ENCODE data around the gene SIGLEC10. TPM values are rescaled to one million over a fixed set of nuclear protein-coding genes. Genes with fewer than 3 reads are reported as not detected.
A peak's percentile ranks its signal among the peaks of the same experiment; 100 is the strongest.
"Not testable (repeated sequence)": the region's sequence is repeated elsewhere in the genome, so short reads cannot be mapped to it uniquely, and the experiment has no call there.

Gene SIGLEC10
- total RNA-seq = 1 to 10 TPM in 1 of 8 experiments, under 1 TPM in 5, not detected in 2; 0.05 to 1.2 (median 0.71) TPM

GRCh38 chr19:51417107-51417809, at the start of gene SIGLEC10:
Gene SIGLEC10, minus strand, starts transcription at chr19:51417642. Its CDS starts 61 bp downstream, at chr19:51417581.
- Histone ChIP-seq H3K27ac (no peak within 1 kb of the TSS), H3K4me3 (no peak within 1 kb of the TSS), H3K4me1 (replicated peaks in 1 of 2) (no peaks in the 10 kb centered on the region)
- ATAC-seq (replicated peaks in 6 of 8) = no peak
- in situ Hi-C loops (cut with MboI; ENCODE audit: low pct_unique_long_range_greater_than_20kb in 2 of 9, low sequenced_read_pairs in 9 of 9, unreplicated experiment in 9 of 9) = no loop called here
- 33 to 90% (median 70%) methylated on average over 2 to 6 of the region's 21 CpGs; no CpG with 5 or more reads in 5 of the 10 experiments for WGBS, 10 experiments

DNA sequence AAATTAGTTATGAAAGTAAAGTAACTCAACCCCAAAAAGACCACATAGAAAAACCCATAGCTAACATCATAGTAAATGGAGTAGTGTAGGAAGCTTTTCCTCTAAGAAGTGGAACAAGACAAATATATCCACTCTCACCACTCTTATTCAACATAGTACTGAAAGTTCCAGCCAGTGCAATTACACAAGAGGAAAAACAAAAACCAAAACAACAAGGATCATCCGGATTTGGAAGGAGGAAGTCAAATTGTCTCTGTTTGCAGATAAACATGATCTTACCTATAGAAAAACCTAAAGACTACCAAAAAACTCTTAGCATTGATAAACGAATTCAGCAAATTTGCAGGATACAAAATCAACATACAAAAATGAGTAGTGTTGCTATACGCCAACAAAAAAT, 49.3 kb upstream of the SIGLEC10 start:
- WGBS, 10 experiments = 0 to 55% (median 22%) methylated on average over 2 to 3 of the region's 3 CpGs; no CpG with 5 or more reads in 1 of the 10 experiments
- Histone ChIP-seq H3K4me1 (replicated peaks in 1 of 2) (no peaks in the 10 kb centered on the region), H3K4me3 (no peak overlapping the region), H3K27ac (no peak overlapping the region)
- in situ Hi-C loops (cut with MboI; ENCODE audit: low pct_unique_long_range_greater_than_20kb in 2 of 9, low sequenced_read_pairs in 9 of 9, unreplicated experiment in 9 of 9) = loop anchor here in 4 of 9 experiments (25.0 kb wide), 2 partner anchors 196 to 321 kb away; partner anchors contain the start of gene FPR3 (in 2 of the 4)
- no peak for ATAC-seq (replicated peaks in 6 of 8)

DNA sequence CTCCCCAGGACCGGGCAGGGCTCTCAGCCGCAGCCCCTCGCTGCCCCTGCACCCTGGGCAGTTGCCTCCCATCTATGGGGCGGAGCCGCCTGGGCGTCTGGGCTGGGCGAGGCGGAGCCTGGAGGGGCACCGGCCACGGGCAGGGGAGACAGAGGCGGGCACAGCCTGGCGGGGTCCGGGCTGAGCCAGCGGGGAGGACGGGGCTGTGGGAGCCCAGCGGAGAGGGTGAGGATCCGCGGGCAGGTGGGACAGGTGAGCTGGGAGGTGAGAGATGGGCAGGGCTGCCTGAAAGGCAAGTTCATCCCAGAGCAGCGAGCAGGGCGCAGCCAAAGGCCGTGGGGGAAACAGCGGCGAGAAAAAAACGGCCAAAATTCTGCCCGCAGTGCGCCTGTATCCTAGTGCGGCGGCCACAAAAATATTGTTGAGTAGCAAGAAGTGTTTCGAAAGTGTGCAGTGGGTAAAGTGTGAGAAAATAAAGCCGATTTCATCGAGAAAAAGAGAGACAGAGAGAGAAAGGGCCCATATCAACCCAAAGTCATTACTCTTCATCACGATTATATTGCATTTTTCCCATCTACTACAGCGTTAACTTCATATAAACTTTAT, 46.6 kb upstream of the SIGLEC10 start:
- H3K4me1 ChIP-seq (replicated peaks in 1 of 2); H3K4me3 ChIP-seq; H3K27ac ChIP-seq: not testable (repeated sequence)
- in situ Hi-C loops (cut with MboI; ENCODE audit: low pct_unique_long_range_greater_than_20kb in 2 of 9, low sequenced_read_pairs in 9 of 9, unreplicated experiment in 9 of 9) = loop anchor here in 4 of 9 experiments (25.0 kb wide), 2 partner anchors 198 to 323 kb away; partner anchors contain the start of gene FPR3 (in 2 of the 4)
- WGBS, 10 experiments = 46 to 83% (median 60%) methylated on average over 2 to 9 of the region's 33 CpGs; no CpG with 5 or more reads in 2 of the 10 experiments
- peak in 1 of 8 experiments; percentile 57 for ATAC-seq (replicated peaks in 6 of 8)

DNA sequence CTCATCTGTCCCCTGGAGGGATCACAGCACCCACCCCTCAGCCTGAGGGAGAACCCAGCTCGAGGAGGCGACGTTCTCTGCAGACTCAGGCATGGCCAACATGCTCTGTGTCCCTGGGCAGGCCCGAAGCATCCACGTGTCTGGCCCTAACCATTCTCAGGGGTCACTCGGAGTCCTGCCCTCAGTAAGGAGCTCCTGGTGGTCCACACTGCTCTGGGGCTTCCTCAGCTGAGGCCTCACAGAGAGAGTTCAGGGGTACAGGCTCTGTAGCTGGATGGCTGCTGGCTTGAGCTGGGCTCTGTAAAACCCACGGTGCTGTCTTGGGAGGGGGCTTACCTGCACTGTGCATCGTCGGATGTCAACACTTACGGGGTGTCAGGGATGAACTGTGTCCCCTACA, 45.2 kb upstream of the SIGLEC10 start:
- in situ Hi-C loops (cut with MboI; ENCODE audit: low pct_unique_long_range_greater_than_20kb in 2 of 9, low sequenced_read_pairs in 9 of 9, unreplicated experiment in 9 of 9) = loop anchor here in 4 of 9 experiments (25.0 kb wide), 2 partner anchors 200 to 325 kb away; partner anchors contain the start of gene FPR3 (in 2 of the 4)

DNA sequence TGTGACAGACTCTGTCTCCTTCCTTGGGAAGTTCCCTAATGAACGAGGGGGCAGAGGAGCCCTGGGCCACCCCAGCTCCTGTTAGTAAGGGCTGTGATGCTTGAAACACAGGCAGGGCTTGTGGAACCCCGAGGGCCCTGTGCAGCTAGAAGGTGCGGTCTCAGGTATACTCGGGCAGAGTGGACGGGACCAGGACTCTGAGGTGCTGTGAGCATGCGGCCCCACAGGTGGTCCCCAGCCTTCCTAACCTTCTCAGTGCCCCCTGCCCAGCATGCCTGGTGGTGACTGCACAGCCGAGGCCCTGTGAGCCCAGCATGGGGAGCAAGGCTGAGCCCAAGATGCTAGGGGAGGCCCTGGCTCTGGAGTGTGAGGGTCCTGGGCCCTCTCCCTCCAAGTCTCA, 44.8 kb upstream of the SIGLEC10 start:
- no peak overlapping the region for H3K27ac ChIP-seq
- no peak overlapping the region for H3K4me3 ChIP-seq
- no peak for ATAC-seq (replicated peaks in 6 of 8)
- in situ Hi-C loops (cut with MboI; ENCODE audit: low pct_unique_long_range_greater_than_20kb in 2 of 9, low sequenced_read_pairs in 9 of 9, unreplicated experiment in 9 of 9) = loop anchor here in 4 of 9 experiments (25.0 kb wide), 2 partner anchors 200 to 325 kb away; partner anchors contain the start of gene FPR3 (in 2 of the 4)
- 0% methylated on average over 1 of the region's 7 CpGs; no CpG with 5 or more reads in 9 of the 10 experiments for WGBS, 10 experiments
- no peaks in the 10 kb centered on the region for H3K4me1 ChIP-seq (replicated peaks in 1 of 2)

More for the DNA sequence above, 45.2 kb upstream of the SIGLEC10 start:
- H3K4me1 ChIP-seq (replicated peaks in 1 of 2) = no peaks in the 10 kb centered on the region
- no peak overlapping the region for H3K4me3 ChIP-seq
- no peak for ATAC-seq (replicated peaks in 6 of 8)
- no peak overlapping the region for H3K27ac ChIP-seq
- 12 to 69% (median 40%) methylated on average over 2 to 5 of the region's 10 CpGs; no CpG with 5 or more reads in 5 of the 10 experiments for WGBS, 10 experiments

GRCh38 chr19:51461723-51462161, 44.3 kb upstream of the SIGLEC10 start:
- no peaks in the 10 kb centered on the region for H3K4me1 ChIP-seq (replicated peaks in 1 of 2)
- no peak overlapping the region for H3K4me3 ChIP-seq
- no peak for ATAC-seq (replicated peaks in 6 of 8)
- in situ Hi-C loops (cut with MboI; ENCODE audit: low pct_unique_long_range_greater_than_20kb in 2 of 9, low sequenced_read_pairs in 9 of 9, unreplicated experiment in 9 of 9) = loop anchor here in 4 of 9 experiments (25.0 kb wide), 2 partner anchors 201 to 326 kb away; partner anchors contain the start of gene FPR3 (in 2 of the 4)
- WGBS, 10 experiments = 17 to 72% (median 26%) methylated on average over 1 to 5 of the region's 8 CpGs; no CpG with 5 or more reads in 6 of the 10 experiments
- no peak overlapping the region for H3K27ac ChIP-seq

GRCh38 chr19:51460164-51460992, 42.9 kb upstream of the SIGLEC10 start:
- ATAC-seq (replicated peaks in 6 of 8) = peak in 5 of 8 experiments; percentile 36 to 67 (median 54)
- Histone ChIP-seq H3K4me3 (peak overlapping the region in 2 of 5 donors; percentile 14 to 18), H3K4me1 (replicated peaks in 1 of 2) (no peaks in the 10 kb centered on the region), H3K27ac (no peak overlapping the region)
- WGBS, 10 experiments = 0 to 27% (median 17%) methylated on average over 1 to 10 of the region's 13 CpGs; no CpG with 5 or more reads in 3 of the 10 experiments
- in situ Hi-C loops (cut with MboI; ENCODE audit: low pct_unique_long_range_greater_than_20kb in 2 of 9, low sequenced_read_pairs in 9 of 9, unreplicated experiment in 9 of 9) = loop anchor here in 4 of 9 experiments (25.0 kb wide), 2 partner anchors 202 to 327 kb away; partner anchors contain the start of gene FPR3 (in 2 of the 4)

DNA sequence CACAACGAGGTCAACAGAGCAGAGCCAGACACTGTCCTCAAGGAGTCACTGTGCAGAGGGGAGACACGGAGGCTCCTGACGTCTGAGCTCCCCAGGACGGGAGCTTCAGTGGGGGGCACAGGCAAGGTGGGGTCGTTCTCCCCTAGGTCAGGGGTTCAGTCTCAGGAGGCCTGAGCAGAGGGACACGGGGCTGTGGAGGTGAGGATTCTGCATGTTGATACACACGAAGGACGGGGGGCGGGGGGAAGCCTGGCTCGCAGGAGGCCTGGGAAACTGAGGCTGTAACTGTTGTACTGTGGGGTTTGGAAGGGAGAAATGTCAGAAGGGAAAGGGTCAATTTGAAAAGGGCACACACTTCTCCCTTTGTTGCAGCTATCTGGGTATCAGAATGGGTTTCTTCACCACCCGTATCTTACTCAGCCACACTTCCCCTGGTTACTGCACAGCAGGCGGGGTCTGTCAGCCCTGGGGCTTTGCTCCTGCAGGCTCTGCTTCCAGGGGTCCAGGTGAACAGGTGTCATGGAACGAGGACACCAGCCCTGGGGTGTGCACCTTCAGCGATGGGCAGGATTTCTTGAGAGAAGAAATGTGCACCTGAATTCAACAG, 41.6 kb upstream of the SIGLEC10 start:
- Histone ChIP-seq H3K27ac (no peak overlapping the region), H3K4me3 (no peak overlapping the region), H3K4me1 (replicated peaks in 1 of 2) (no peaks in the 10 kb centered on the region)
- ATAC-seq (replicated peaks in 6 of 8) = no peak
- in situ Hi-C loops (cut with MboI; ENCODE audit: low pct_unique_long_range_greater_than_20kb in 2 of 9, low sequenced_read_pairs in 9 of 9, unreplicated experiment in 9 of 9) = loop anchor here in 4 of 9 experiments (25.0 kb wide), 2 partner anchors 203 to 328 kb away; partner anchors contain the start of gene FPR3 (in 2 of the 4)
- WGBS, 10 experiments = 0 to 100% (median 46%) methylated on average over 1 to 9 of the region's 14 CpGs; no CpG with 5 or more reads in 3 of the 10 experiments

- 0 to 54% (median 36%) methylated on average over 1 to 6 of the region's 10 CpGs; no CpG with 5 or more reads in 6 of the 10 experiments for WGBS, 10 experiments
- no peak for ATAC-seq (replicated peaks in 6 of 8)
- Histone ChIP-seq H3K27ac (no peak within 1 kb of the TSS), H3K4me3 (no peak within 1 kb of the TSS), H3K4me1 (replicated peaks in 1 of 2) (no peaks in the 10 kb centered on the region)
- in situ Hi-C loops (cut with MboI; ENCODE audit: low pct_unique_long_range_greater_than_20kb in 2 of 9, low sequenced_read_pairs in 9 of 9, unreplicated experiment in 9 of 9) = loop anchor here in 4 of 9 experiments (25.0 kb wide), 2 partner anchors 204 to 329 kb away; partner anchors contain the start of gene FPR3 (in 2 of the 4)
These were observed 40.7 kb upstream of the SIGLEC10 start, which contains the start of gene SIGLEC8 for GRCh38 chr19:51458051-51458645. Gene SIGLEC8, minus strand, starts transcription at chr19:51458454. Its CDS starts 67 bp downstream, at chr19:51458387.

- no peak for ATAC-seq (replicated peaks in 6 of 8)
- H3K27ac ChIP-seq = no peak overlapping the region
- H3K4me3 ChIP-seq = no peak overlapping the region
- 0 to 74% (median 0%) methylated on average over 1 to 3 of the region's 11 CpGs; no CpG with 5 or more reads in 7 of the 10 experiments for WGBS, 10 experiments
- in situ Hi-C loops (cut with MboI; ENCODE audit: low pct_unique_long_range_greater_than_20kb in 2 of 9, low sequenced_read_pairs in 9 of 9, unreplicated experiment in 9 of 9) = loop anchor here in 4 of 9 experiments (25.0 kb wide), 2 partner anchors 205 to 330 kb away; partner anchors contain the start of gene FPR3 (in 2 of the 4)
- H3K4me1 ChIP-seq (replicated peaks in 1 of 2) = no peaks in the 10 kb centered on the region
These were observed 40.0 kb upstream of the SIGLEC10 start for GRCh38 chr19:51457351-51458013.
